OCI-LY3 (cell line): ENCODE results near the gene CACNA1G.

Experiments used
- EZH2phosphoT487 ChIP-seq: fragments of 200-600 bp; shearing (Covaris generic); IDR thresholded peaks from 2 replicates; pipeline ENCODE4 v1.6.1; 2018; ENCODE audit warnings: antibody characterized with exemption, mixed run types, low read depth
- TF ChIP-seq, protein P1 (sequence below): fragments of 200-600, 300-600 bp; sonication (generic); IDR thresholded peaks from 2 replicates; pipeline ENCODE4 v1.5.1; 2014; ENCODE audit warnings: antibody characterized with exemption, low read length, low read depth

DNA sequence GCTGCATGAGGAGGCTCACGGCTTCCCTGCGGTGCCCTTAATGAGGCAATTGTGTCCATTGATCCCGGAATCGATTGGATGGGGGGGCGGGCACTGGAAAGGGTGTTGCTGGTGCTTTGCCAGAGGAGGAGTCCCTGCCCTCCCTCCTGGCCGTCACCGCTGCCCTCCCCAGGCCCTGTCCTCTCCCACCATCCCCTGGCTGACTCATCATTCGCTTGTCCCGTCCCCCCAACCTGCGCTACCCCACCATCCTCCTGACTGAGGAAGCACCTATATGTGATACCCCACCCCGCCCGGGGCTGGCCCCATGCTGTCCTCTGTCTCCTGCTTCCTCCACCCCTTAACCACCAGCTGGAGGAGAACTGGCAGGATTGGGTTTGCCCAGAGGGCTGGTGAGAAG is 20.8 kb downstream of the CACNA1G start:
- TF ChIP-seq, protein P1, sequence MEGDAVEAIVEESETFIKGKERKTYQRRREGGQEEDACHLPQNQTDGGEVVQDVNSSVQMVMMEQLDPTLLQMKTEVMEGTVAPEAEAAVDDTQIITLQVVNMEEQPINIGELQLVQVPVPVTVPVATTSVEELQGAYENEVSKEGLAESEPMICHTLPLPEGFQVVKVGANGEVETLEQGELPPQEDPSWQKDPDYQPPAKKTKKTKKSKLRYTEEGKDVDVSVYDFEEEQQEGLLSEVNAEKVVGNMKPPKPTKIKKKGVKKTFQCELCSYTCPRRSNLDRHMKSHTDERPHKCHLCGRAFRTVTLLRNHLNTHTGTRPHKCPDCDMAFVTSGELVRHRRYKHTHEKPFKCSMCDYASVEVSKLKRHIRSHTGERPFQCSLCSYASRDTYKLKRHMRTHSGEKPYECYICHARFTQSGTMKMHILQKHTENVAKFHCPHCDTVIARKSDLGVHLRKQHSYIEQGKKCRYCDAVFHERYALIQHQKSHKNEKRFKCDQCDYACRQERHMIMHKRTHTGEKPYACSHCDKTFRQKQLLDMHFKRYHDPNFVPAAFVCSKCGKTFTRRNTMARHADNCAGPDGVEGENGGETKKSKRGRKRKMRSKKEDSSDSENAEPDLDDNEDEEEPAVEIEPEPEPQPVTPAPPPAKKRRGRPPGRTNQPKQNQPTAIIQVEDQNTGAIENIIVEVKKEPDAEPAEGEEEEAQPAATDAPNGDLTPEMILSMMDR = no peak
- no peak for TF ChIP-seq EZH2phosphoT487
